ENCODE results near the gene NUB1.

Gene NUB1

GRCh38 chr7:151312831-151313809 is 28.5 kb upstream of the NUB1 start:
- no peak for DNase-seq (ENCODE audit: low read depth in 2 of 2, low spot score in 1 of 2)

- DNase-seq (ENCODE audit: low read depth in 2 of 2, low spot score in 1 of 2), result no peak
These were observed 27.8 kb upstream of the NUB1 start for GRCh38 chr7:151313857-151314256.

GRCh38 chr7:151314401-151314800 is 27.2 kb upstream of the NUB1 start:
- no peak for DNase-seq (ENCODE audit: low read depth in 2 of 2, low spot score in 1 of 2)

GRCh38 chr7:151315038-151315655 is 26.5 kb upstream of the NUB1 start:
- peak; percentile 51 to 75 for DNase-seq (ENCODE audit: low read depth in 2 of 2, low spot score in 1 of 2)

- no peak for DNase-seq (ENCODE audit: low read depth in 2 of 2, low spot score in 1 of 2)
These were observed 24.7 kb upstream of the NUB1 start for GRCh38 chr7:151316896-151317295.

GRCh38 chr7:151317936-151318335 is 23.7 kb upstream of the NUB1 start:
- DNase-seq (ENCODE audit: low read depth in 2 of 2, low spot score in 1 of 2), result no peak

- DNase-seq (ENCODE audit: low read depth in 2 of 2, low spot score in 1 of 2), result no peak
These were observed 22.4 kb upstream of the NUB1 start for GRCh38 chr7:151319189-151319588.

GRCh38 chr7:151320263-151320845 is 21.3 kb upstream of the NUB1 start:
- no peak for DNase-seq (ENCODE audit: low read depth in 2 of 2, low spot score in 1 of 2)

- no peak for DNase-seq (ENCODE audit: low read depth in 2 of 2, low spot score in 1 of 2)
These were observed 20.3 kb upstream of the NUB1 start for GRCh38 chr7:151321341-151321740.

GRCh38 chr7:151322906-151323305 is 18.7 kb upstream of the NUB1 start:
- DNase-seq (ENCODE audit: low read depth in 2 of 2, low spot score in 1 of 2), result no peak

- no peak for DNase-seq (ENCODE audit: low read depth in 2 of 2, low spot score in 1 of 2)
These were observed 14.6 kb upstream of the NUB1 start for GRCh38 chr7:151327022-151327421.

GRCh38 chr7:151327659-151328058 is 14.0 kb upstream of the NUB1 start:
- no peak for DNase-seq (ENCODE audit: low read depth in 2 of 2, low spot score in 1 of 2)

GRCh38 chr7:151330181-151330580 is 11.4 kb upstream of the NUB1 start:
- no peak for DNase-seq (ENCODE audit: low read depth in 2 of 2, low spot score in 1 of 2)

- no peak for DNase-seq (ENCODE audit: low read depth in 2 of 2, low spot score in 1 of 2)
These were observed 11.0 kb upstream of the NUB1 start for GRCh38 chr7:151330661-151331060.

- DNase-seq (ENCODE audit: low read depth in 2 of 2, low spot score in 1 of 2), result no peak
These were observed 7.0 kb upstream of the NUB1 start for GRCh38 chr7:151334628-151335027.

GRCh38 chr7:151336027-151336708 is 5.4 kb upstream of the NUB1 start:
- DNase-seq (ENCODE audit: low read depth in 2 of 2, low spot score in 1 of 2), result no peak

GRCh38 chr7:151337346-151337745 is 4.3 kb upstream of the NUB1 start:
- DNase-seq (ENCODE audit: low read depth in 2 of 2, low spot score in 1 of 2), result no peak

GRCh38 chr7:151338809-151339208 is 2.8 kb upstream of the NUB1 start:
- no peak for DNase-seq (ENCODE audit: low read depth in 2 of 2, low spot score in 1 of 2)

GRCh38 chr7:151339651-151340382 is 1.8 kb upstream of the NUB1 start:
- DNase-seq (ENCODE audit: low read depth in 2 of 2, low spot score in 1 of 2), result no peak

GRCh38 chr7:151340794-151341356 is 737 bp upstream of the NUB1 start:
- DNase-seq (ENCODE audit: low read depth in 2 of 2, low spot score in 1 of 2), result no peak

All from stimulated activated CD8-positive, alpha-beta memory T cell treated with anti-CD3 and anti-CD28 coated beads, Interleukin-4, amount 100 ng/mL, for 4 hours (primary cell).